GM13977 (cell line): ENCODE results near the gene KDM8.
A peak's percentile ranks its signal among the peaks of the same experiment; 100 is the strongest.
"Not testable (repeated sequence)": the region's sequence is repeated elsewhere in the genome, so short reads cannot be mapped to it uniquely, and the experiment has no call there.

Experiments
- DNase-seq: peaks from one replicate; pipeline ENCODE4 v3.0.0; 2012; ENCODE audit warnings: low spot score
- in situ Hi-C: fragments of 300-500 bp; cut with MboI; formaldehyde crosslinking; loops from one replicate; pipeline ENCODE4 v1.12.0; 2022; ENCODE audit warnings: low sequenced_read_pairs, low pct_unique_long_range_greater_than_20kb, mixed read lengths, inconsistent platforms; ENCODE audit not compliant: unreplicated experiment
- TF ChIP-seq, protein P1 (sequence below): IDR thresholded peaks from 2 replicates; pipeline ENCODE4 v1.5.1; 2012; ENCODE audit warnings: mild to moderate bottlenecking, control low read depth; ENCODE audit not compliant: insufficient read depth; ENCODE audit errors: extremely low read depth, missing control alignments

Gene KDM8

DNA sequence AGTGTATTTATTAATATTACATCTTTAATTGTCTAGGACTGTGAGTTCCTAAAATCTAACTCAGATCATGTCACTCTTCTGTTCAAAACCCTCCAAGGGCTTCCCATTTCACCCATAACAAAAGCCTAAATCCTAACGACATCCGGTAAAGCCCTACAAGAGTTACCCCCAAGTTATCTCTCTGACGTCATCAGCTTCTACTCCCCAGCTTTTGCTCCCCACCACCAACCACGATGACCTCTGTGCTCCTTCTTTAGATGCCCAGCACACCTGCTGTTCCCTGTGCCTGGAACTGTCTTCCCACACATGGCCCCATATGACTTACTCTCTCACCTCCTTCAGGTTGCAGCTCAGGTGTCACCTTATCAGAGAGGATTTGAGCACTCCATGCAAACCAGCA is 6.3 kb upstream of the KDM8 start:
- TF ChIP-seq, protein P1, sequence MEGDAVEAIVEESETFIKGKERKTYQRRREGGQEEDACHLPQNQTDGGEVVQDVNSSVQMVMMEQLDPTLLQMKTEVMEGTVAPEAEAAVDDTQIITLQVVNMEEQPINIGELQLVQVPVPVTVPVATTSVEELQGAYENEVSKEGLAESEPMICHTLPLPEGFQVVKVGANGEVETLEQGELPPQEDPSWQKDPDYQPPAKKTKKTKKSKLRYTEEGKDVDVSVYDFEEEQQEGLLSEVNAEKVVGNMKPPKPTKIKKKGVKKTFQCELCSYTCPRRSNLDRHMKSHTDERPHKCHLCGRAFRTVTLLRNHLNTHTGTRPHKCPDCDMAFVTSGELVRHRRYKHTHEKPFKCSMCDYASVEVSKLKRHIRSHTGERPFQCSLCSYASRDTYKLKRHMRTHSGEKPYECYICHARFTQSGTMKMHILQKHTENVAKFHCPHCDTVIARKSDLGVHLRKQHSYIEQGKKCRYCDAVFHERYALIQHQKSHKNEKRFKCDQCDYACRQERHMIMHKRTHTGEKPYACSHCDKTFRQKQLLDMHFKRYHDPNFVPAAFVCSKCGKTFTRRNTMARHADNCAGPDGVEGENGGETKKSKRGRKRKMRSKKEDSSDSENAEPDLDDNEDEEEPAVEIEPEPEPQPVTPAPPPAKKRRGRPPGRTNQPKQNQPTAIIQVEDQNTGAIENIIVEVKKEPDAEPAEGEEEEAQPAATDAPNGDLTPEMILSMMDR = no peak
- in situ Hi-C loops = no loop called here
- DNase-seq = no peak

DNA sequence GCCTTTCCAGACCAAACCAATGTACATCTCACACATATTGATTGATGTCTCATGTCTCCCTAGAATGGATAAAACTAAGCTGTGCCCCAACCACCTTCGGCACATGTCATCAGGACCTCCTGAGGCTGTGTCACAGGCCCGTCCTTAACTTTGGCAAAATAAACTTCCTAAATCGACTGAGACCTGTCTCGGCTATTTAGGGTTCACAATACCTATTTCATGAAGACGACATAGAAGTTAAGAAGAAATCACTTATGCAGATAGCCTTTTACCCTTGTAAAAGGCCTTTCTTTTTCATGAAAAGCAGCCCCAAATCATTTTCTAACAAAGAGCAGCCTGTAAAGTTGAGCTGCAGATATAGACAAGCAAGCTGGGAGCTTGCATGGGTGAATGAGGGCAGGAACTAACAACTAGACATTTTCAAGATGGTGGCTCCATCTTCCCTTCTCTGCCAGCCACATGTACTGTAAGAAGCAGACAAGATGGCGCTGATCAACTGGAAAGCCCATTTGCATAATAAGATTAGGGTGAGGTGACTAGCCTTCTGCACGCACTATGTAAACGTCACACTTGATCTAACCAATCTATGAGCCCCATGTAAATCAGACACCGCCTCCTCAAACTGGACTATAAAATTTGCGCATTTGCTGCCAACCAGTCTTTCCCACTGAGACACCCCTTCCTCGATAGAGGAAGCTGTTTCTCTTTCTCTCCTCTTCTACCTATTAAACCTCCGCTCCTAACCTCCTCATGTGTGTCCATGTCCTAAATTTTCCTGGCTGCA is 4.7 kb upstream of the KDM8 start:
- in situ Hi-C loops = no loop called here
- TF ChIP-seq, protein P1 = no peak

DNA sequence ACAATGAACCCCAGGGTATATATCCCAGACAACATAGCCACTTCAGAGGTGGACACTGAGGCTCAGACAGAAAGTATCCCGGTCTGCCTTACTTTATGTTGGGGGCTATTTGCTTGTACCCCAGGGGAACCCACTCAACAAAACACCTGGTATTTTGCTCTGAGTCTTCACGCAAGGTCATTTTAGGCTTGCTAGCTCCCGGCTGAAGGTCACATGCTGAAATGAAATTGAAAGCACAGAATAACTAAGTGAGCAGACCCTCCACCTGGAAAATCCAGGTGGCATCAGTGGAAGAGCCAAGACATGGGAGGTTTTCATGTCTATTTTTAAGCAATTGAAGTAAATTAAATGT is 4.1 kb upstream of the KDM8 start:
- no peak for DNase-seq
- TF ChIP-seq, protein P1 = no peak
- in situ Hi-C loops = no loop called here

More for the DNA sequence above, 4.7 kb upstream of the KDM8 start:
- DNase-seq = no peak

DNA sequence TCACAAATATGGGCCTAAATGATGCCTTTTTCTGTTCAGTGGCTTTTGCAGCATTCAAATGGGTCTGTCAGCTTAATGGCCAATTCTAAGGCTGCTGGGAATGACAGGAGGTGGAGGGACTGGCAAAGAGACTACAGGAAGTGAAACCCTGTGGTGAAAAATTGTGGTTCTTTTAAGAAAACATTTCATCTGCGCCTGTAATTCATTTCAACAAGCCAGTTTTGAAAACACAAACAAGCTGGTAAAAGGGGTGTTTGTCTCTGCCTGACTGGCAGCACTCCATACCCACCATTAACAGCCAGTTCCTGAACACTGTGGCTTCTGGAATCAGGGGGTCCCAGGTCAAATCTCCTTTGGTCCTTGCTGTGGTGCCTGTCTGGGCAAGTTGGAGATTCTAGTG is 3.6 kb upstream of the KDM8 start:
- in situ Hi-C loops = no loop called here
- TF ChIP-seq, protein P1 = no peak
- DNase-seq = peak; percentile 63

DNA sequence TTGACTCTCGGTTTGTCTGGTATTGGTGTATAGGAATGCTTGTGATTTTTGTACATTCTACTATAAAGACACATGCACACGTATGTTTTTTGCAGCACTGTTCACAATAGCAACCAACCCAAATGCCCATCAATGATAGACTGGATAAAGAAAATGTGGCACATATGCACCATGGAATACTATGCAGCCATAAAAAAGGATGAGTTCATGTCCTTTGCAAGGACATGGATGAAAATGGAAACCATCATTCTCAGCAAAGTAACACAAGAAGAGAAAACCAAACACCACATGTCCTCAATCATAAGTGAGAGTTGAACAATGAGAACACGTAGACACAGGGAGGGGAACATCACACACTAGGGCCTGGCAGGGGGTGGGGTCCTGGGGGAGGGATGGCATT is 2.4 kb upstream of the KDM8 start:
- DNase-seq, in situ Hi-C loops: not testable (repeated sequence)

DNA sequence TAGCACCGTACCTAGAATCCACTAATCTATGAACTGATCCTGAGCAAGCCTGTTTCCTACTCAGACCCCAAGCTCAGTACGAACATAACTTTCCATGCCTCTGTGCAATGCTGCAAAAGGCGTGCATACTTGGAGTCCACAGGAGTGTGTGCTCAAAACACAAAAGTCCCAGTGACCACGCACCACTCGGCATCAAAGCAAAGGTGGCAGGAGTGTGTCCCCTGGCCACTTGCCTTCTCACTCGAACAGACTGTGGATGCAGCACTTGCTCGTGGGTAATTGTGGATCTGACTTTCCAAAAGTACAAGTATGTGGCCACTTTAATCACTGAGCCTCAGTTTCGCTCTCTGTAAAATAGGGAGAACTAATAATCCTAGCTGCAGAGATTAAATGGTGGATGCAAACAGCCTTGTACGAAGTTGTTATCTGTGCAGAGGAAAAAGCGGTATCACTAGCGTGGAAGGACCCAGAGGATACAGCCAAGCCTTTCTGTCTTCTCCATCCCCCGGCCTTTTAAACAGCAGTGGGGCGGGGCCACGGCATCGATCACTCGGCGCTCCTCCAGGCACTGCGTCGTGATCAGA is 311 bp upstream of the KDM8 start:
- in situ Hi-C loops = no loop called here
- TF ChIP-seq, protein P1 = no peak
- peak; percentile 79 for DNase-seq

DNA sequence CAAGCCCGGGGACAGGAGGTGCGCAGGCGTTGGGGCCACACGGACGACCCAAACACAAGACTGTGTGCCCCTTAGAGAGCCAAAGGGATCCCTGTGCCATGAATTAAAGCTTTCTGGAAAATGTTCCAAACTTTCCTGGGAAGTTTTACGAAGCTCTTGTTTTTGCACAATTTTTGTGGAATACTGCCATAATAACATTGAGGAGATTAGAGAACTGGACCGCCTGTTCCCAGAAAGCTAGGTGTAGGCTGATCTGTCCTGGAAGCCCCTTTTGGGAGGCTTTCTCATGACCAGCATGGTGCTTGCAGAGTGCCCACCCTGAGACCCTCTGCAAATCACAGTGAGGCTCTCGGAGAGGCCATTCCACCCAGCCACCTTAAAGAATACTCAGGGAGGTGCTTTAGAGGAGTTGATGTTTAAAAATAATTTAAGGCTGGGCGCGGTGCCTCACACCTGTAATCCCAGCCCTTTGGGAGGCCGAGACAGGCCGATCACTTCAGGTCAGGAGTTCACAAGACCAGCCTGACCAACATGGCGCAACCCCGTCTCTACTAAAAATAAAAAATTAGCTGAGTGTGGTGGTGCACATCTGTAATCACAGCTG is 1.1 kb downstream of the KDM8 start:
- in situ Hi-C loops = no loop called here
- no peak for DNase-seq
- TF ChIP-seq, protein P1 = no peak
